ENCODE data around the gene VAMP7.

DNA sequence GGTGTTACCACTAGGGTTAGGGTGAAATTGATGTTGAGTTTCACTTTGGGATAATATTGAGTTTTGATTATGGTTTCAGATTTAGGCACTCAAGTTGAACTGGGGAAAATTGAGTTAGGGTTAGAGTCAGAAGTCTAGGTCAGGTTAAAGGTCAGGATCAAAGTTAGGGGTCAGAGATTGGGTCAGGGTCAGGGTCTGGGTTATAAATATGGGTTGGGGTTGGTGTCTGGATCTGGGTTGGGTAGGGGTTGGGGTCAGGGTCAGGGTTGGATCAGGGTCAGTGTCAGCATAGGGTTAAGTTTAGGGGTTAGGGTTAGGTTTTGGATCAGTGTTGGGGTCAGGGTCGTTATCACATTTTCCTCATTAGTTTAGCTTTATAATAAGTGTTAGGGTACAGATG is 73.6 kb downstream of the VAMP7 start:
- no peak for TF ChIP-seq POLR2A (IDR thresholded peaks at IDR 0.05)
- no peak for TF ChIP-seq CTCF (IDR thresholded peaks at IDR 0.05)
